ENCODE data around the gene DNAJB13.

DNA sequence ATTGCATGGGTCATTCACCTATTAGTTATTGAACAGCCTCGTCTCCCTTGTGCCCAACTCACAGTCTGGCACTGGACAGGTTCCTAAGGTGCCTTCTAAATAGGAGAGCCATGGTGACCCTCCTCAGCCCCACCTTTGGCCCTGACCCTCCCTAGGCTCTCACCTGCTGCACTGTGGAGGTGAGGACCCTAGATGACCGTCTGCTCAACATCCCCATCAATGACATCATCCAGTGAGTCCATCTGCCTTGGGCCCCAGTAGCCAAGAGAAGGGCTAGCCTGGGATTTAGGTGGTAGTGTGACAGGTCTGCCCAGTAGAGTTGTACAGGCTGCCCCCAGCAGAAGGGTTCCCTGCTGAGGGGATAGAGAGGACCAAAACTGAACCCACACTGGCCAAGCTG is 18.3 kb downstream of the DNAJB13 start:
- TF ChIP-seq, protein P1, sequence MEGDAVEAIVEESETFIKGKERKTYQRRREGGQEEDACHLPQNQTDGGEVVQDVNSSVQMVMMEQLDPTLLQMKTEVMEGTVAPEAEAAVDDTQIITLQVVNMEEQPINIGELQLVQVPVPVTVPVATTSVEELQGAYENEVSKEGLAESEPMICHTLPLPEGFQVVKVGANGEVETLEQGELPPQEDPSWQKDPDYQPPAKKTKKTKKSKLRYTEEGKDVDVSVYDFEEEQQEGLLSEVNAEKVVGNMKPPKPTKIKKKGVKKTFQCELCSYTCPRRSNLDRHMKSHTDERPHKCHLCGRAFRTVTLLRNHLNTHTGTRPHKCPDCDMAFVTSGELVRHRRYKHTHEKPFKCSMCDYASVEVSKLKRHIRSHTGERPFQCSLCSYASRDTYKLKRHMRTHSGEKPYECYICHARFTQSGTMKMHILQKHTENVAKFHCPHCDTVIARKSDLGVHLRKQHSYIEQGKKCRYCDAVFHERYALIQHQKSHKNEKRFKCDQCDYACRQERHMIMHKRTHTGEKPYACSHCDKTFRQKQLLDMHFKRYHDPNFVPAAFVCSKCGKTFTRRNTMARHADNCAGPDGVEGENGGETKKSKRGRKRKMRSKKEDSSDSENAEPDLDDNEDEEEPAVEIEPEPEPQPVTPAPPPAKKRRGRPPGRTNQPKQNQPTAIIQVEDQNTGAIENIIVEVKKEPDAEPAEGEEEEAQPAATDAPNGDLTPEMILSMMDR (IDR thresholded peaks at IDR 0.05): no peak
- no peak for TF ChIP-seq EZH2 (IDR thresholded peaks at IDR 0.05; ENCODE audit: borderline replicate concordance, insufficient read depth, low read depth, low read length, poor library complexity, severe bottlenecking)
